ENCODE data around the gene SETD6.

SETD6 gene

DNA sequence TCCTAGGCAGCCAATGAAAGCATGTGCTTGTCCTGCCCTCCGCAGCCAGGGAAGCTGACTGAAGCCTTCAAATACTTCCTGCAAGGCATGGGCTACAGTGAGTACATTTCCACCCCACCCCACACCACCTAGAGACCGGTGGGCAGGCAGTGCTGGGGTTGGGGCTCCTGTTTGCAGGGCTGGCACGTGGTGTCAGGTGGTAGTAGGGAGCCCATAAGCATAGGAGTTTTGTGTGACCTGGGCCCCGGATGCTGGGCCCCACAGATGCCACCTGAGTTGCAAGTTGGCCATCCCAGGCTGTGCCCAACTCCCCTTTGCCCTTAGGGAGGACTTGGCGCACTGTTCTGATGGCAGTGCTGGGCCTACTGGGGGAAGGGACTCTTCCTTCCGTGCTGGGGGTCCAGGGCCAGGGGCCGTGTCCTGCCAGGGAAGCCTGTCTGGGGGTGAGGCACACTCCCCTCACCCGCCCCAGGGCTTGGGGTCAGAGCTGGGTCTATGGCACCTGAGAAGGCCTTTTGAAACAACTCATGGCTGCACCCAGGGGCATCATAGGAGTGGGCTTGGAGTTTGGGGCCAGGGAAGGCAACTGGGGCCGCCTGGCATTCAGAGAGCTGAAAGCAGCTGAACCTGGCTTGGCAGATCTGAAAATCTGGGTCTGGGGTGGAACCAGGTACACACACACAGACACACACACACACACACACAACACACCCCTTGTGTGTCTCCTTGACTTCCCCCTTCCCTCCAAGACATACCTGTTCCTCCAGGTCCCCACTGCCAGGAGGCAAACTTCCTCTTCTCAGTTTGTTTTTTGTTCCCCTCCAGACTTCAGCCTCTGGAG lies 5.8 kb upstream of the SETD6 start:
- no peak for DNase-seq
- H3K9me3 ChIP-seq (replicated peaks; ENCODE audit: insufficient read depth, low read length) = no peaks in the 10 kb centered on the region
- no peak overlapping the region for H3K27ac ChIP-seq (ENCODE audit: low read length)
- H3K9me2 ChIP-seq (replicated peaks; ENCODE audit: insufficient read depth, low read length) = no peaks in the 10 kb centered on the region
- no peaks in the 10 kb centered on the region for H3K36me3 ChIP-seq (replicated peaks; ENCODE audit: insufficient read depth, low read length)
- TF ChIP-seq EZH2 (optimal IDR thresholded peaks at IDR 0.05; ENCODE audit: low read depth, low read length) = no peak
- no peak for TF ChIP-seq EZH2phosphoT487 (IDR thresholded peaks at IDR 0.05; ENCODE audit: low read length)
- TF ChIP-seq CTCF (IDR thresholded peaks at IDR 0.05; ENCODE audit: low read length) = no peak
- H3F3A ChIP-seq (ENCODE audit: insufficient read depth, low read length) = peaks cover 3% of the 10 kb centered on the region; the same call in 1 of the 2 replicates
- H3K9ac ChIP-seq (ENCODE audit: low read length) = no peak overlapping the region
- H2AFZ ChIP-seq (ENCODE audit: low read length) = no peak overlapping the region
- no peaks in the 10 kb centered on the region for H3K4me1 ChIP-seq (ENCODE audit: low read length)
- no peaks in the 10 kb centered on the region for H3K27me3 ChIP-seq (replicated peaks; ENCODE audit: insufficient read depth, low read length)
- H4K20me1 ChIP-seq (ENCODE audit: insufficient read depth, low read length) = no peaks in the 10 kb centered on the region
- H3K4me2 ChIP-seq (ENCODE audit: low read depth, low read length) = no peak overlapping the region
- H3K4me3 ChIP-seq (ENCODE audit: low read length) = no peak overlapping the region
- peaks cover 6% of the 10 kb centered on the region; the same call in 1 of the 2 replicates for H3K79me2 ChIP-seq (ENCODE audit: low read length)

DNA sequence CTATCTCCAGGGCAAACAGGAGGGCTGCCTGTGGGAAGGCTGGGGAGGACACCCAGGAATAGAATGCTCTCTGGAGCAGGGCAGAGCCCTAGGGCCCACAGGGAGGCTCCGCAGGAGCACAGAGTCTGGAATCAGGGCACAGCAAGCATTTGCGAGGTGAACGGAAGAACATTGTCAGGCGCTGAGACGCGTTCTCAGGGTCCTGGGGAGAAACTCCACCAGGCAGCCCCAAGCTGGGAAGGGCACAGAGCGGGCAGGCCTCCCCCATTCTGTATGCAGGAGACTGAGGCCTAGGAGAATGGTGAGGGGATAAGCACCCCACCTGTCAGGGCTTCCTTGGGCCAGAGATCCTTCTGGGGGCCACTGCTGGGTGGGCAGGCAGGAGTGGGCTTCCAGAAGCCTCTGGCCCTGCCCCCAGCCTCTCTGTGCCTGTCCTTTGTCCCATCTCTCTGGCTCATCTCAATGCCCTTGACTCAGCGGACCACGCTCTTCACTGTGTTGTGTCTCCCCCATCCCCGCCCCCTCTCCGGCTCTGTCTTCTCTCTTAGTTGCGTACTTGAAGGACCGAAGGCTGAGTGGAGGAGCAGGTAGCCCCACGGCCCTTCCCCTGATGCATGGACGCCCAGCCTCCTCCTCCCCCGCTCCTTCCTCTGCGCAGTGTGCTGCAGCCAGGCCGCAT lies 5.1 kb upstream of the SETD6 start:
- Histone ChIP-seq H3F3A (ENCODE audit: insufficient read depth, low read length) (peaks cover 7% of the 10 kb centered on the region), H3K4me1 (ENCODE audit: low read length) (no peaks in the 10 kb centered on the region), H3K27me3 (replicated peaks; ENCODE audit: insufficient read depth, low read length) (no peaks in the 10 kb centered on the region), H3K9ac (ENCODE audit: low read length) (no peak overlapping the region), H3K4me3 (ENCODE audit: low read length) (no peak overlapping the region), H3K79me2 (ENCODE audit: low read length) (peaks cover 13% of the 10 kb centered on the region), H4K20me1 (ENCODE audit: insufficient read depth, low read length) (no peaks in the 10 kb centered on the region), H3K27ac (ENCODE audit: low read length) (no peak overlapping the region), H3K36me3 (replicated peaks; ENCODE audit: insufficient read depth, low read length) (no peaks in the 10 kb centered on the region), H2AFZ (ENCODE audit: low read length) (no peak overlapping the region), H3K9me3 (replicated peaks; ENCODE audit: insufficient read depth, low read length) (no peaks in the 10 kb centered on the region), H3K9me2 (replicated peaks; ENCODE audit: insufficient read depth, low read length) (no peaks in the 10 kb centered on the region), H3K4me2 (ENCODE audit: low read depth, low read length) (no peak overlapping the region)
- TF ChIP-seq EZH2 (optimal IDR thresholded peaks at IDR 0.05; ENCODE audit: low read depth, low read length) (no peak), CTCF (IDR thresholded peaks at IDR 0.05; ENCODE audit: low read length) (no peak), EZH2phosphoT487 (IDR thresholded peaks at IDR 0.05; ENCODE audit: low read length) (no peak)
- DNase-seq = no peak

DNA sequence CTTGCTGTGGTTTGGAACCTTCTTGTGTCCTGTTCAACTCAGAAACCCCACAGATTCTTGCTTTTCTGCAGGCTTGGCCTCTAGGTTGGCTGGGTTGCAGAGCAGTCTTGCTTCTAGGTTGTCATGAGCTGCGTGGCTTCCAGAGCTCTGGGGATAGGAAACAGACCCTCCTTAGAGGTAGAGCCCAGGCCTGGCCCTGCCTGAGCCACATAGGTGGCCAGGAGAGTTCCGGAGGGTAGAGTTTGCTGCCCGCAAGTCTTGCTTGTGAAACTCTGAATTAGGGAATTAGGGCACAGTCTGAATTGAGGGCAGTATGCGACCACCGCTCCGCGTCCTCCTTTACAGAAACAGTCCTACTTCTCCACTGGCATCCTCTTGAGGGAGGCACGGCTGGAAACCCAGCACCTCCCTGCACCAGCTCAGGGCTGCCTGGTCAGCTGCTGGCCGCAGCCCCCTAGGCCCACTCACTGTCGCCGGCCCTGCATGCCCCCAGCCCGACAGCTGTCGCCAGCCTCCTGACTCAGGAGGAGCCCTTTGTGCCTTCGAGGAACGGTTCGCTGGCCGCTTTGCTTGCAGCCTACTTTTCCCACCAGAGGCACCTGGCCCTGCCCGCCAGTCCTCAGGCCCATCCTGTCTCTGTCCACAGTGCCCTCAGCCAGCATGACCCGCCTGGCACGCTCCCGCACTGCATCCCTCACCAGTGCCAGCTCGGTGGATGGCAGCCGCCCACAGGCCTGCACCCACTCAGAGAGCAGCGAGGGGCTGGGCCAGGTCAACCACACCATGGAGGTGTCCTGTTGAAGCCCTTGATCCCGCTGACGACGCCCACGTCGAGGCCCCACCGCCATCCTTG lies 4.3 kb upstream of the SETD6 start:
- no peak overlapping the region for H3K9ac ChIP-seq (ENCODE audit: low read length)
- H3K79me2 ChIP-seq (ENCODE audit: low read length) = peaks cover 18% of the 10 kb centered on the region
- TF ChIP-seq EZH2 (optimal IDR thresholded peaks at IDR 0.05; ENCODE audit: low read depth, low read length) (no peak), CTCF (IDR thresholded peaks at IDR 0.05; ENCODE audit: low read length) (no peak), EZH2phosphoT487 (IDR thresholded peaks at IDR 0.05; ENCODE audit: low read length) (no peak)
- no peak for DNase-seq
- H3K4me2 ChIP-seq (ENCODE audit: low read depth, low read length) = no peak overlapping the region
- no peaks in the 10 kb centered on the region for H3K4me1 ChIP-seq (ENCODE audit: low read length)
- H3K4me3 ChIP-seq (ENCODE audit: low read length) = no peak overlapping the region
- no peaks in the 10 kb centered on the region for H3K27me3 ChIP-seq (replicated peaks; ENCODE audit: insufficient read depth, low read length)
- H3K9me2 ChIP-seq (replicated peaks; ENCODE audit: insufficient read depth, low read length) = no peaks in the 10 kb centered on the region
- H3K36me3 ChIP-seq (replicated peaks; ENCODE audit: insufficient read depth, low read length) = no peaks in the 10 kb centered on the region
- peaks cover 10% of the 10 kb centered on the region for H3F3A ChIP-seq (ENCODE audit: insufficient read depth, low read length)
- no peak overlapping the region for H3K27ac ChIP-seq (ENCODE audit: low read length)
- H2AFZ ChIP-seq (ENCODE audit: low read length) = no peak overlapping the region
- no peaks in the 10 kb centered on the region for H4K20me1 ChIP-seq (ENCODE audit: insufficient read depth, low read length)
- H3K9me3 ChIP-seq (replicated peaks; ENCODE audit: insufficient read depth, low read length) = no peaks in the 10 kb centered on the region

All from MM.1S (cell line).